Fibroblast of the aortic adventitia (primary cell): ENCODE results near the gene GPRC5A. TPM values are rescaled to one million over a fixed set of nuclear protein-coding genes. Genes with fewer than 3 reads are reported as not detected.

Experiments
- DNase-seq: peaks from one replicate; pipeline ENCODE4 v3.0.0-alpha.2; 2010; ENCODE audit warnings: low read depth
- H3K4me3 ChIP-seq: 2 replicates; pipeline ENCODE4 v1.5.1; 2011; ENCODE audit warnings: low read depth, mild to moderate bottlenecking, control low read depth, low read length, moderate library complexity
- total RNA-seq: library from RNA; depleted of rRNA; stranded (reverse); fragments of >200 nt; gene quantifications from 2 replicates; pipeline ENCODE4 v1.2.3, GENCODE V29; 2012; ENCODE audit warnings: low replicate concordance
- TF ChIP-seq, protein P1 (sequence below): IDR thresholded peaks from 2 replicates; pipeline ENCODE4 v1.5.1; 2011; ENCODE audit warnings: mild to moderate bottlenecking, low read length, control low read depth, inconsistent platforms; ENCODE audit not compliant: insufficient read depth

Gene GPRC5A
- total RNA-seq, 1 donor = 5.4 TPM

GRCh38 chr12:12887471-12887870, 3.9 kb upstream of the GPRC5A start:
- H3K4me3 ChIP-seq = no peak overlapping the region
- no peak for DNase-seq
- TF ChIP-seq, protein P1, sequence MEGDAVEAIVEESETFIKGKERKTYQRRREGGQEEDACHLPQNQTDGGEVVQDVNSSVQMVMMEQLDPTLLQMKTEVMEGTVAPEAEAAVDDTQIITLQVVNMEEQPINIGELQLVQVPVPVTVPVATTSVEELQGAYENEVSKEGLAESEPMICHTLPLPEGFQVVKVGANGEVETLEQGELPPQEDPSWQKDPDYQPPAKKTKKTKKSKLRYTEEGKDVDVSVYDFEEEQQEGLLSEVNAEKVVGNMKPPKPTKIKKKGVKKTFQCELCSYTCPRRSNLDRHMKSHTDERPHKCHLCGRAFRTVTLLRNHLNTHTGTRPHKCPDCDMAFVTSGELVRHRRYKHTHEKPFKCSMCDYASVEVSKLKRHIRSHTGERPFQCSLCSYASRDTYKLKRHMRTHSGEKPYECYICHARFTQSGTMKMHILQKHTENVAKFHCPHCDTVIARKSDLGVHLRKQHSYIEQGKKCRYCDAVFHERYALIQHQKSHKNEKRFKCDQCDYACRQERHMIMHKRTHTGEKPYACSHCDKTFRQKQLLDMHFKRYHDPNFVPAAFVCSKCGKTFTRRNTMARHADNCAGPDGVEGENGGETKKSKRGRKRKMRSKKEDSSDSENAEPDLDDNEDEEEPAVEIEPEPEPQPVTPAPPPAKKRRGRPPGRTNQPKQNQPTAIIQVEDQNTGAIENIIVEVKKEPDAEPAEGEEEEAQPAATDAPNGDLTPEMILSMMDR = no peak

DNA sequence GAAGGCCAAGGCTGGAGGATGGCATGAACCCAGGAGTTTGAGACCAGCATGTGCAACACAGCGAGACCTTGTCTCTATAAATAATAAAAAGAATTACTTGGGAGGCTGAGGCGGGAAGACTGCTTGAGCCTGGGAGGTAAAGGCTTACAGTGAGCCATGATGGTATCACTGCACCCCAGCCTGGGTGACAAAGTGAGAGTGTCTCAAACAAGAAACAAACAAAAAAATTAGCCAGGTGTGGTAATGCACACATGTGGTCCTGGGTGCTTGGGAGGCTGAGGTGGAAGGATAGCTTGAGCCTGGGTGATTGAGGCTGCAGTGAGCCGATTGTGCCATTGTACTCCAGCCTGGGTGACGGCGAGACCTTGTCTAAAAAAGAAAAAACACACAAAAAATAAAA, 1.7 kb upstream of the GPRC5A start:
- TF ChIP-seq, protein P1 = no peak
- no peak overlapping the region for H3K4me3 ChIP-seq
- DNase-seq = no peak

DNA sequence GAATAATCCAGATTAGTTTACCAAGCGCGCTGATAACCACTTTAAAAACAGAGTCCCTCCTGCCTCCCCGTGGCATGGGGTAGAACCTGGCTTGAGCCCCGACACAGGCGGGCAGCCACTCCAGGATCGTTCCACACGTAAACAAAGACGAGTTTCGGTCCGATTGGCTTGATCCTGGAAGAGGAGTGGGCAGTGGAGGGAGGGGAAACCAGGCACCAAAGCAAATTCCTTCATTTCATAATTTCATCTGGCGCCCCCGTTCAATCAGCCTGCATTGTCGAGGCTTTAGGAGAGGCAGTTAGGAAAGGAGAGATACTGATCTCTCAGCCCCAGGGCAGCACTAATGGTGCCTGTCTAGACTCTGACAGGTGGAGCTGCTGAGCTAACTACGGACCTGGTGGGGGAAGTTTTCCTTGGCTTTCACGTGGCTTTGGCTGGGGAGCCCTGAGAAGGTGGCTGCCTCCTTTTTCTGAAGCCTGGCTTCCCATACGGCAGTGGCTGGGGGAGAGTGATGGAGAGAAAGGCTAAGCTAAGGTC, 751 bp upstream of the GPRC5A start:
- TF ChIP-seq, protein P1 = peak; percentile 10
- peak overlapping the region; percentile 65 for H3K4me3 ChIP-seq
- peak; percentile 56 for DNase-seq

DNA sequence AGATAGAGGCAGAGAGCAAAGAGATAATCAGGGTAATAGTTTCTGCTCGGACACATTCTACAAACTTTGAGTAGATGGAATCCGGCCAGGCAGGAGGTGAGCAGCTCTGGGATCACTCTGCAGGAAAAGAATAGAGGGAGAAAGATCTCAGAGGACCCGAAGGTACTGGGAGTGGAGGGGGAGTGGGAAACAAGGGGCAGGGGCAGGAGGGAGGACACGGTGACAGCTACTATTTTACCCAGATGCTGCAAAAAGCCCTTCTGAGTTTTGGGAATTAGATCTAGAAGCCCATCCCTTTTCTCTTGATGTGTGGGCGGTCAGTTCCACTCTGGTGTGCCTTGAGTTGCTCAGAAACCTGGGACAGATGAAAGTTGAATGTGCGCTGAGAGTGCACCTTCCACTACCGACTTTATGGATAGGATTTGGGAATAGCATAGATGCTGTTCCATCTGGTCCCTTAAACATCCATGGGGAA, 556 bp downstream of the GPRC5A start:
- peak overlapping the region; percentile 65 for H3K4me3 ChIP-seq
- TF ChIP-seq, protein P1 = no peak
- DNase-seq = peak; percentile 22

- TF ChIP-seq, protein P1 = no peak
- no peak for DNase-seq
Measured at GRCh38 chr12:12892681-12893141, 1.3 kb downstream of the GPRC5A start.

GRCh38 chr12:12893438-12893837, 2.1 kb downstream of the GPRC5A start:
- no peak overlapping the region for H3K4me3 ChIP-seq
- peak; percentile 15 for DNase-seq
- TF ChIP-seq, protein P1 = no peak

More at GRCh38 chr12:12892681-12893141, 1.3 kb downstream of the GPRC5A start:
- H3K4me3 ChIP-seq = peak overlapping the region; percentile 65

- no peak overlapping the region for H3K4me3 ChIP-seq
- TF ChIP-seq, protein P1 = no peak
- DNase-seq = peak; percentile 93
Measured at GRCh38 chr12:12896260-12896659, 4.9 kb downstream of the GPRC5A start.
